ENCODE data around the gene ERGIC1. TPM values are rescaled to one million over a fixed set of nuclear protein-coding genes. Genes with fewer than 3 reads are reported as not detected.

ERGIC1 gene
- total and polyA plus RNA-seq, 10 of the 15 experiments (the other 5 are each of a cell fraction or from before 2014, with no cell fraction given) = 8.8 to 104 (median 76.3) TPM

GRCh38 chr5:172833686-172834414 lies at the start of gene ERGIC1 (continued):
- TF ChIP-seq POLR2A (IDR thresholded peaks at IDR 0.05; ENCODE audit: low read depth, low read length) (peak; percentile 72), CBX3 (IDR thresholded peaks at IDR 0.05; ENCODE audit: borderline replicate concordance, low read depth) (no peak), GATAD2B (conservative IDR thresholded peaks at IDR 0.05; ENCODE audit: low read depth) (0 out of 2 replicates have a peak, but pooled peaks have one; percentile 72), TAF1 (IDR thresholded peaks at IDR 0.05; ENCODE audit: borderline replicate concordance, low read depth, low read length) (0 out of 2 replicates have a peak, but pooled peaks have one; percentile 18), ZNF687 (IDR thresholded peaks at IDR 0.05) (peak; percentile 37; the same call in 1 of the 2 replicates), SIN3A (IDR thresholded peaks at IDR 0.05; ENCODE audit: low read depth, low read length) (0 out of 2 replicates have a peak, but pooled peaks have one; percentile 27), ZBTB4 (CRISPR knock-in tag; IDR thresholded peaks at IDR 0.05) (no peak), MXI1 (IDR thresholded peaks at IDR 0.05; ENCODE audit: low read depth, low read length) (no peak), SPI1 (IDR thresholded peaks at IDR 0.05; ENCODE audit: borderline replicate concordance, insufficient read depth, low read depth, low read length) (0 out of 2 replicates have a peak, but pooled peaks have one; percentile 4), SREBF2 (IDR thresholded peaks at IDR 0.05; ENCODE audit: low read length) (no peak), MTA3 (IDR thresholded peaks at IDR 0.05; ENCODE audit: borderline replicate concordance, low read length) (no peak), BRCA1 (IDR thresholded peaks at IDR 0.05; ENCODE audit: low read depth, low read length) (no peak), ZNF592 (IDR thresholded peaks at IDR 0.05) (no peak), ATF7 (IDR thresholded peaks at IDR 0.05; ENCODE audit: low read depth) (no peak), NFYB (IDR thresholded peaks at IDR 0.05; ENCODE audit: insufficient read depth, low read depth, low read length) (peak; percentile 61; the same call in 1 of the 2 replicates), ELK1 (IDR thresholded peaks at IDR 0.05; ENCODE audit: low read depth, low read length) (0 out of 2 replicates have a peak, but pooled peaks have one; percentile 42), RUNX3 (IDR thresholded peaks at IDR 0.05; ENCODE audit: low read length) (0 out of 2 replicates have a peak, but pooled peaks have one; percentile 12)
